ENCODE results near the gene PLEKHS1.
"Not testable (repeated sequence)": the region's sequence is repeated elsewhere in the genome, so short reads cannot be mapped to it uniquely, and the experiment has no call there.

Gene PLEKHS1

DNA sequence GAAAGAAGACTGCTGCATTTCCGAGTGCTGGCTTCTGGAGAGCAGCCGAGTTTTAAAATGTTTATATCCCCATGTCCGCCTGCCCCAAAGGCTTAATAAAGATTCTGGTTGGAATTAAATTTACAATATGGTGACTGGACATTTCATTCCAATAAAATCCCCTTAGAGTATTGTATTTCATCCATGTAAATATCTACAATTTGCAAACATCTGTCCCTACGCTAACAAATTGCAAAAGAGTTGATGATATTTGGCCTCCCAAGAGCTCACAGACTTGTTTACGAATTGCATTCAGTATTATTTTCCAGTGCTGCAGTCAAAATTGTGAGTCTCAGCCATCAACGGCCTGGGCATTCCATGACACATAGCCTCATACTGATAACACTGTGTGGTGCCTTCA is 50.1 kb downstream of the PLEKHS1 start:
- DNase-seq (ENCODE audit: low spot score) = no peak

DNA sequence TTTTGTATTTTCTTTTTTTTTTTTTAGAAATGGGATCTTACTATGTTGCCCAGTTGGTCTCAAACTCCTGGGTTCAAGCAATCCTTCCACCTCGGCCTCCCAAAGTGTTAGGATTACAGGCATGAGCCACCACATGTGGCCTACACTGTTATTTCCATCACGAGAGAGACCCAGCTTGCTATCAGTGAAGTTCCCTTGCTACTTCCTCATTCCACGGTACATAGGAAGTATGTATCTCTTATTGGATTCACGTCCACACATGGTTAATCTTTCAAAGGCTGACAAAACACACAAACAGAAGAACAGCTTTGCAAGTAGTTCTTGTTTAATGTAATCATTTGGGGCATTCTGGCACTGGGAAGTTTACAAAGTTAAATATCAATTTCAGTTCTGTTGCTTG is 51.5 kb downstream of the PLEKHS1 start:
- DNase-seq (ENCODE audit: low spot score) = no peak

DNA sequence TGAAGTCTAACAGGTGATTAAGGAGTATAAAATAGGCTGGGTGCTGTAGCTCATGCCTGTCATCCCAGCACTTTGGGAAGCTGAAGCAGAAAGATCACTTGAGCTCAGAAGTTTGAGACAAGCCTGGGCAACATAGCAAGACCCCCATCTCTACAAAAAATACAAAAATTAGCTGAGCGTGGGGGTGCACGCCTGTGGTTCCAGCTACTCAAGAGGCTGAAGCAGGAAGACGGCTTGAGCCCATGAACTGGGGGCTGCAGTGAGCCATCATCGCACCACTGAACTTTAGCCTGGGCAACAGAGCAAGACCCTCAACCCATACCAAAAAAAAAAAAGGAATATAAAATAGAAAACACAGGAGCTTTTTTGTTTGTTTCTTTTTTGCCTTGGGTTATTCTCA is 55.0 kb downstream of the PLEKHS1 start:
- DNase-seq (ENCODE audit: low spot score) = no peak

DNA sequence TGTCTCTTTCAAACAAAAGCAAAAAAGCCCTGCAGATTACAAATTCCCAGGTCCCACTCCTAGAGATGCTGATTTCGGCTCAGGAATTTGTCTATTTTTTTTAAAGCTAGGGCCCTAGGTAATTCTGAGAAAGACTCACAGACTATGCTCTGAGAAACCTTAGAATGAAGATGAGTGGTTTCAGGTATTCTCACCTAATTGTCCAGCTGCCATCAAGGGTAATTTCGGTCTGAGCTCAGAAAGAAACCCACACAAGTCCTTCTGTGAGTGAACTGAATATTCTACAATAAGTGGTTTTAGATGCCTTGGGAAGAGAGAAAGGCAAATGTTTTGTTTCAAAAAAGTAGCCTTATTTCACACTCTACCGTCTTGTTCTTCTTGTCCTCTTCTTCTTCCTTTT is 56.7 kb downstream of the PLEKHS1 start:
- no peak for DNase-seq (ENCODE audit: low spot score)

DNA sequence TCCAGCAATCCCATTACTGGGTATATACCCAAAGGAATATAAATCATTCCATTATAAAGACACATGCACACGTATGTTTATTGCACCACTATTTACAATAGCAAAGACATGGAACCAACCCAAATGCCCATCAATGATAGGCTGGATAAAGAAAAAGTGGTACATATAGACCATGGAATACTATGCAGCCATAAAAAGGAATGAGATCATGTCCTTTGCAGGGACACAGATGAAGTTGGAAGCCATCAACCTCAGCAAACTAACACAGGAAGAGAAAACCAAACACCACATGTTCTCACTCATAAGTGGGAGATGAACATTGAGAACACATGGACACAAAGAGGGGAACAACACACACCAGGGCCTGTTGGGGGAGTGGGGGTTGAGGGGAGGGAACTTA is 63.2 kb downstream of the PLEKHS1 start:
- not testable (repeated sequence) for DNase-seq (ENCODE audit: low spot score)

DNA sequence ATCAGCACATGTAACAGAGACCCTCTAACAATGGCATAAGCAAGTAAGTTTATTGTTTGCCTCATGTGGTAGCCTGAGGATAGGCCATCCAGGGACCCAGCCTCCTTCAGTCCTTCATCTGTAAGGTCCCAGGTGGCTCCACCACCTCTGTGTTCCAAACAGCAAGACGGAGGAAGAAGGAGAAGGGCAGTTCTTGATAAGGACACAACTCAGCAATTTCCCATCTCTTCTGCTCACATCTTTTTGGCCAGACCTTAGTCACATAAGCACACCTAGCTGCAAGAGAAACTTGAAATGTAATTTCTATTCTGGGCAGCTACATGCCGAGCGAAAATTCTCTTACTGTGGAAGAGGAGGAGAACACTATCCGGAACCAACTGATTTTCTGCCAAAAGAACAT is 68.5 kb downstream of the PLEKHS1 start:
- no peak for DNase-seq (ENCODE audit: low spot score)

DNA sequence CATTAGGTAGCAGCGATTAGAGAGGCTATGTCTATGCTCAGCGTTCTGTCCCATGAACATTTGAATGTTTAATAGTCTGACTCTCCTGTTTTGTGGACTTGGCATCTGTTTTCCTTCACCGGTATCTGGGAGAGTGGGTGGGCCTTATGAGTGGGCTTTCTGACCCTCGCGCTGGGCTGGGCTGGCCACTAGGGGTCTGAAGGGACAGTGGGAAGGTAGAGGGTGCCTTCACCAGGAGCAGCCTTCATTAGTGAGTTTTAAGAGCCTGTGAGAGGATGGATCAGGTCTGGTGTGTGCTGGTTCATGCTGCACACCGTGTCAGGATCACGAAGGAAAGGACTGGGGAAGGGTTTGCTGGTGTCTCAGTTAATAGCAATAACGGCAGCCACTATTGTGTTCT is 69.0 kb downstream of the PLEKHS1 start:
- no peak for DNase-seq (ENCODE audit: low spot score)

DNA sequence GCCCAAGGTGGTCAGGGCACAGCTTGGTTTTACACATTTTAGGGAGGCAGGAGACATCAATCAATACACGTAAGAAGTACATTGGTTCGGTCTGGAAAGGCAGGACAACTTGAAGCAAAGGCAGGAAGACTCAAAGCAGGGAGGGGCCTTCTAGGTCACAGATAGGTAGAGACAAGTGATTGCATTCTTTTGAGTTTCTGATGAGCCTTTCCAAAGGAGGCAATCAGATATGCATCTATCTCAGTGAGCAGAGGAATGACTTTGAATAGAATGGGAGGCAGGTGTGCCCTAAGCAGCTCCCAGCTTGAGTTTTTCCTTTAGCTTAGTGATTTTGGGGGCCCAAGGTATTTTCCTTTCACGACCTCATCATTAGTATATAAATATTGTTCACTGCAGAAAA is 69.8 kb downstream of the PLEKHS1 start:
- DNase-seq (ENCODE audit: low spot score) = not testable (repeated sequence)

DNA sequence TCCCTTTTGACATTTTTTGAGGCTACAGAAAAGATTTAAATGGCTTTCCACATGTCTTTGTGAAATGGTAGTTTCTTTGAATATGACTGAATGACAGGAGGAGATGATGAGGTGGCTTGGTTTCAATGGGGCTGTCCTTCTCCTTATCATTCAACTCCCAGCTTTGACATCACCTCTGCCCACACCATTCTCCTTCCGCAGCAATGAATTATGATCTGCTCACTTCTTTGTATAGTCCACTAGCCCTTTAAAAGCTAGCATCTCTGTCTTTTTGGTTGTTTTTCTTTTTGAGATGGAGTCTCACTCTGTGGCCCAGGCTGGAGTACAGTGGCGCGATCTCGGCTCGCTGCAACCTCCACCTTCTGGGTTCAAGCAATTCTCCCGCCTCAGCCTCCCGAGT is 70.7 kb downstream of the PLEKHS1 start:
- no peak for DNase-seq (ENCODE audit: low spot score)

DNA sequence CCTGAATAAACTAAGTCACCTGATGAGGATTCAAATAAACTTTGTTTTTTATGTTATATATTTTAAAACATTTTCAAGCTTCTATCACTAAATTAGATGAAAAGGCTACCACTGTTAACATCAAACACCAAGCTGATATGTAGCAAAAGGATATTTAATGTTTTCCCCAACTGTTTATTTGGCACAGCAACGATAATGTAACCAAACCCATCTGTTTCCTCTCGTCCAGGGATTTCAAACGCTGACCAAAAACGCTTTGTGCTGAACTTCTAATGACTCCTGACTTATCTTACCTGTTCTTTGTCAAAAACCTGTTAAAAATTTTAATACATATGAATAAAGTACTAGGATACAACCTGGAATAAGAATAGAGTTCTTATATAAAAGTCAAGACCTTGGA is 71.9 kb downstream of the PLEKHS1 start:
- DNase-seq (ENCODE audit: low spot score) = no peak

DNA sequence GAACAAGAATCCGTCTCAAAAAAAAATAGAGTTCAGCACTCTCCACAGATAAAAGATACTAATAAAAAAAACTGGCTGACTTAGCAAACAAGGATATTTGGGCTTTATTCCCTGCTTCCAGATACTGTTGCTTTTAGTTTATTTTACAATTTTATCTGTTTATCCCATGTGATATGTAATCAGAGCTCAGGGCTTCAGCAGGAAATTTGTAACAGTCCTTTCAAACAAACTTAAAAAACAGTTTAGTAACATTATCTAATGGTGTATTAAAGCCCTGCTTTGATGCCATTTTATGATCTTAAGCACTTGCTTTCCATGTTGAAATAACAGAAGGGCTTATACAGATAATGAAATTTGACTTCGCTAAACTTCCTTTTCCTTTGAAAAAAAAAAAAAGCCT is 74.3 kb downstream of the PLEKHS1 start:
- no peak for DNase-seq (ENCODE audit: low spot score)

DNA sequence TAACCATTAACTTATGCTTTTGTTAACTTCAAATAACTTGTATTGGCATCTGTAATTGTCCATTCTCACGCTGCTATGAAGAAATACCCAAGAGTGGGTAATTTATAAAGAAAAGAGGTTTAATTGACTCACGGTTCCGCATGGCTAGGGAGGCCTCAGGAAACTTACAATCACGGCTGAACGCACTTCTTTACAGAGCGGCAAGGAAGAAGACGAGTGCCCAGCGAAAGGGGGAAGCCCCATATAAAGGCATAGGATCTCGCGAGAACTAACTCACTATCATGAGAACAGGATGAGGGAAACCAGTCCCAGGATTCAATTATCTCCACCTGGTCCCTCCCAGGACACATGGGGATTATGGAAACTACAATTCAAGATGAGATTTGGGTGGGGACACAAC is 77.1 kb downstream of the PLEKHS1 start:
- DNase-seq (ENCODE audit: low spot score) = not testable (repeated sequence)

Data from cerebellar cortex (tissue), 1 donor.